ENCODE measurements around the gene RCBTB1. TPM values are rescaled to one million over a fixed set of nuclear protein-coding genes. Genes with fewer than 3 reads are reported as not detected.

RCBTB1 gene
- polyA plus RNA-seq, 1 of the 3 experiments (the other 2 are of a cell fraction), result 13.2 TPM

GRCh38 chr13:49495783-49496762 is 89.3 kb downstream of the RCBTB1 start, which contains the start of gene PHF11:
TSS of gene PHF11 (plus strand) at chr13:49495953. CDS start at chr13:49496002, 49 bp downstream.
- H3K4me3 ChIP-seq (ENCODE audit: low read depth in 2 of 2, low read length in 1 of 2), result peak within 1 kb of the TSS; percentile 35 to 45; a peak in 3 of 4 replicates
- peak within 1 kb of the TSS in 1 of 2 experiments; percentile 44; a peak in 1 of 4 replicates for H3K27ac ChIP-seq (ENCODE audit: low read depth in 2 of 2, low read length in 1 of 2)
- H3K79me2 ChIP-seq (ENCODE audit: insufficient read depth), result no peaks in the 10 kb centered on the region
- peak; percentile 57 for DNase-seq
- no peaks in the 10 kb centered on the region; a peak in 1 of 4 replicates for H3K4me1 ChIP-seq (ENCODE audit: control insufficient read depth in 1 of 2, insufficient read depth in 2 of 2, low read depth in 1 of 2, low read length in 1 of 2)
- peak within 1 kb of the TSS; percentile 59 for H3K4me2 ChIP-seq
- no peaks in the 10 kb centered on the region for H3K9me2 ChIP-seq
- H2AFZ ChIP-seq (ENCODE audit: low read depth), result peak within 1 kb of the TSS; percentile 87
- no peaks in the 10 kb centered on the region for H4K20me1 ChIP-seq (ENCODE audit: insufficient read depth)
- peaks cover 0 to 4% of the 10 kb centered on the region in 2 experiments for H3K36me3 ChIP-seq (replicated peaks in 1 of 2; ENCODE audit: control insufficient read depth in 1 of 2, insufficient read depth in 2 of 2, low read length in 1 of 2)
- 81% methylated on average over 44 of the region's 71 CpGs for WGBS (ENCODE audit: low lambda C conversion rate)
- peaks cover 21% of the 10 kb centered on the region for H3F3A ChIP-seq (replicated peaks; ENCODE audit: insufficient read depth)
- no peaks in the 10 kb centered on the region for H3K27me3 ChIP-seq (ENCODE audit: insufficient read depth)
- H3K9me3 ChIP-seq, result no peaks in the 10 kb centered on the region
- CTCF ChIA-PET, result interaction anchor here (0.8 kb wide), 1 partner anchor 29 kb away, joined by 3 read pairs; no protein-coding TSS in a partner anchor
- POLR2A ChIA-PET, result interaction anchor here (0.6 kb wide), 1 partner anchor 82 kb away, joined by 3 read pairs; no protein-coding TSS in a partner anchor
- peak within 1 kb of the TSS; percentile 53; the same call in 1 of the 2 replicates for H3K9ac ChIP-seq
- peak; percentile 75 for TF ChIP-seq ELF1 (IDR thresholded peaks at IDR 0.05)
- no peak for TF ChIP-seq NRF1 (IDR thresholded peaks at IDR 0.05; ENCODE audit: low read depth, low read length)

DNA sequence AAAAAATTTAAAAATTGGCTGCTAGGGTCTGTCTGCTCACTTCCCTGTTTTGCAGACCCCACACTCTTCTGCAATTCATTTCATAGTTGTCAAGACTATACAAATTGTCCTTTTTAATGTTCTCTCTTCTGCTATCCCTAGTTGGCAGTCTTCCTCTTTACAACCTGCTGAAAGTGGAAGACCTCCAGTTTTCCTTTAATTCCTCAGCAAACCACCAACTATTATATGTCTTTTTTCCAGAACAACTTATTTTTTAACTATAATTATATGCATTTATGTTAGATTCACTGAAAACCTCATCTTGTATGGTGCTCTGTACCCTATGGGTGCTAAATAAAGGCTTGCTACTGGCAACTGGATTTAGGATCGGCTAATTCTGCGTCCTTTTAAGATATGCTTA is 90.7 kb downstream of the RCBTB1 start:
- TF ChIP-seq GATA2 (CRISPR knock-in tag; IDR thresholded peaks at IDR 0.05), result no peak
- TF ChIP-seq RXRA (IDR thresholded peaks at IDR 0.05; ENCODE audit: borderline replicate concordance, low read depth), result no peak
- no peak for TF ChIP-seq FOXM1 (IDR thresholded peaks at IDR 0.05; ENCODE audit: low read depth)
- no peak for TF ChIP-seq GABPA (IDR thresholded peaks at IDR 0.05; ENCODE audit: low read depth)
- TF ChIP-seq POLR2AphosphoS5 (IDR thresholded peaks at IDR 0.05; ENCODE audit: low read depth, low read length), result no peak
- TF ChIP-seq CTCF (IDR thresholded peaks at IDR 0.05), result no peak
- no peak for TF ChIP-seq USF1 (IDR thresholded peaks at IDR 0.05; ENCODE audit: borderline replicate concordance, low read depth)
- no peak for TF ChIP-seq JUND (IDR thresholded peaks at IDR 0.05)
- TF ChIP-seq, protein P1, sequence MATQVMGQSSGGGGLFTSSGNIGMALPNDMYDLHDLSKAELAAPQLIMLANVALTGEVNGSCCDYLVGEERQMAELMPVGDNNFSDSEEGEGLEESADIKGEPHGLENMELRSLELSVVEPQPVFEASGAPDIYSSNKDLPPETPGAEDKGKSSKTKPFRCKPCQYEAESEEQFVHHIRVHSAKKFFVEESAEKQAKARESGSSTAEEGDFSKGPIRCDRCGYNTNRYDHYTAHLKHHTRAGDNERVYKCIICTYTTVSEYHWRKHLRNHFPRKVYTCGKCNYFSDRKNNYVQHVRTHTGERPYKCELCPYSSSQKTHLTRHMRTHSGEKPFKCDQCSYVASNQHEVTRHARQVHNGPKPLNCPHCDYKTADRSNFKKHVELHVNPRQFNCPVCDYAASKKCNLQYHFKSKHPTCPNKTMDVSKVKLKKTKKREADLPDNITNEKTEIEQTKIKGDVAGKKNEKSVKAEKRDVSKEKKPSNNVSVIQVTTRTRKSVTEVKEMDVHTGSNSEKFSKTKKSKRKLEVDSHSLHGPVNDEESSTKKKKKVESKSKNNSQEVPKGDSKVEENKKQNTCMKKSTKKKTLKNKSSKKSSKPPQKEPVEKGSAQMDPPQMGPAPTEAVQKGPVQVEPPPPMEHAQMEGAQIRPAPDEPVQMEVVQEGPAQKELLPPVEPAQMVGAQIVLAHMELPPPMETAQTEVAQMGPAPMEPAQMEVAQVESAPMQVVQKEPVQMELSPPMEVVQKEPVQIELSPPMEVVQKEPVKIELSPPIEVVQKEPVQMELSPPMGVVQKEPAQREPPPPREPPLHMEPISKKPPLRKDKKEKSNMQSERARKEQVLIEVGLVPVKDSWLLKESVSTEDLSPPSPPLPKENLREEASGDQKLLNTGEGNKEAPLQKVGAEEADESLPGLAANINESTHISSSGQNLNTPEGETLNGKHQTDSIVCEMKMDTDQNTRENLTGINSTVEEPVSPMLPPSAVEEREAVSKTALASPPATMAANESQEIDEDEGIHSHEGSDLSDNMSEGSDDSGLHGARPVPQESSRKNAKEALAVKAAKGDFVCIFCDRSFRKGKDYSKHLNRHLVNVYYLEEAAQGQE (IDR thresholded peaks at IDR 0.05; ENCODE audit: low read depth, low read length), result no peak
- TF ChIP-seq ELF1 (IDR thresholded peaks at IDR 0.05), result no peak
- TF ChIP-seq NRF1 (IDR thresholded peaks at IDR 0.05; ENCODE audit: low read depth, low read length), result no peak
- no peak for TF ChIP-seq MAX (IDR thresholded peaks at IDR 0.05; ENCODE audit: low read depth)
- TF ChIP-seq TEAD4 (IDR thresholded peaks at IDR 0.05; ENCODE audit: borderline replicate concordance, insufficient read depth), result no peak
- TF ChIP-seq PBX3 (IDR thresholded peaks at IDR 0.05), result no peak
- 79% methylated on average over 2 of the region's 2 CpGs for WGBS (ENCODE audit: low lambda C conversion rate)
- no peak overlapping the region for H3K4me2 ChIP-seq
- H3K4me1 ChIP-seq (ENCODE audit: control insufficient read depth in 1 of 2, insufficient read depth in 2 of 2, low read depth in 1 of 2, low read length in 1 of 2), result no peaks in the 10 kb centered on the region; a peak in 1 of 4 replicates
- H3K4me3 ChIP-seq (ENCODE audit: low read depth in 2 of 2, low read length in 1 of 2), result no peak overlapping the region
- H3K27me3 ChIP-seq (ENCODE audit: insufficient read depth), result no peaks in the 10 kb centered on the region
- H3K9me2 ChIP-seq, result no peaks in the 10 kb centered on the region
- ChIA-PET POLR2A (no interaction called here), CTCF (interaction anchor here (1.1 kb wide), 2 partner anchors 21 to 112 kb away, joined by 3 to 4 read pairs; no protein-coding TSS in a partner anchor)
- H2AFZ ChIP-seq (ENCODE audit: low read depth), result no peak overlapping the region
- peaks cover 4 to 10% of the 10 kb centered on the region in 2 experiments for H3K36me3 ChIP-seq (replicated peaks in 1 of 2; ENCODE audit: control insufficient read depth in 1 of 2, insufficient read depth in 2 of 2, low read length in 1 of 2)
- DNase-seq, result no peak
- H3K27ac ChIP-seq (ENCODE audit: low read depth in 2 of 2, low read length in 1 of 2), result no peak overlapping the region
- peaks cover 15% of the 10 kb centered on the region for H3F3A ChIP-seq (replicated peaks; ENCODE audit: insufficient read depth)
- no peaks in the 10 kb centered on the region for H3K9me3 ChIP-seq
- H3K79me2 ChIP-seq (ENCODE audit: insufficient read depth), result no peaks in the 10 kb centered on the region
- H4K20me1 ChIP-seq (ENCODE audit: insufficient read depth), result no peaks in the 10 kb centered on the region
- no peak overlapping the region for H3K9ac ChIP-seq
